H1 (cell line): Measurements from ENCODE around the gene RFPL1. TPM values are rescaled to one million over a fixed set of nuclear protein-coding genes. Genes with fewer than 3 reads are reported as not detected.

Experiments
- CTCF ChIA-PET: fragments of 300-600 bp; sonication (Branson Sonifier 250); formaldehyde crosslinking; loops from one replicate; lab custom pipeline; 2021; ENCODE audit not compliant: partially characterized antibody; lab: Charles Lee
- POLR2A ChIA-PET: fragments of 300-600 bp; sonication (Branson Sonifier 250); formaldehyde crosslinking; loops from one replicate; lab custom pipeline; 2021; ENCODE audit warnings: inconsistent platforms; ENCODE audit not compliant: partially characterized antibody; lab: Charles Lee
- DNase-seq, 2 experiments: peaks; one replicate each; pipeline versions ENCODE4 v3.0.0 to v3.0.0-alpha.2; 2010 to 2022; ENCODE audit warnings: low spot score in 2 of 2, low read depth in 1 of 2, mixed read lengths in 1 of 2
- FAIRE-seq: peaks from 2 replicates; lab custom pipeline; 2011; peaks lifted over from hg19 to GRCh38; lab: Jason Lieb, UNC
- H2AFZ ChIP-seq: 2 replicates; pipeline ENCODE4 v1.8.1; 2012; ENCODE audit warnings: low read length, inconsistent platforms
- H2AK5ac ChIP-seq: 2 replicates; pipeline ENCODE4 v1.6.1; 2013; ENCODE audit warnings: low read depth, low read length
- H2BK120ac ChIP-seq: replicated peaks from 2 replicates; pipeline ENCODE3; 2013; ENCODE audit warnings: low read depth, low read length, inconsistent platforms
- H2BK12ac ChIP-seq: 2 replicates; pipeline ENCODE4 v1.6.1; 2013; ENCODE audit warnings: low read depth, low read length
- H2BK15ac ChIP-seq: 2 replicates; pipeline ENCODE4 v1.6.1; 2013; ENCODE audit warnings: low read length
- H2BK20ac ChIP-seq: 2 replicates; pipeline ENCODE4 v1.6.1; 2013; ENCODE audit warnings: low read length
- H2BK5ac ChIP-seq: 2 replicates; pipeline ENCODE4 v1.6.1; 2013; ENCODE audit warnings: low read depth, low read length
- H3K14ac ChIP-seq: 2 replicates; pipeline ENCODE4 v1.6.1; 2013; ENCODE audit warnings: inconsistent platforms; ENCODE audit not compliant: insufficient read length
- H3K18ac ChIP-seq: 2 replicates; pipeline ENCODE4 v1.6.1; 2013; ENCODE audit warnings: low read length; ENCODE audit errors: extremely low read depth
- H3K23ac ChIP-seq: 2 replicates; pipeline ENCODE4 v1.6.1; 2013; ENCODE audit warnings: inconsistent platforms; ENCODE audit not compliant: insufficient read length
- H3K23me2 ChIP-seq: 2 replicates; pipeline ENCODE4 v1.6.1; 2013; ENCODE audit warnings: low read depth, low read length
- H3K27ac ChIP-seq: 2 replicates; pipeline ENCODE4 v1.6.1; 2011; ENCODE audit warnings: low read depth, low read length, inconsistent platforms
- H3K27me3 ChIP-seq, 4 experiments: replicated peaks in 1 of 4; 1 replicate in 1 of 4; 2 replicates in 3 of 4; pipeline versions ENCODE4 v1.6.1 to v1.8.1; 2011 to 2013; ENCODE audit warnings: low read length in 3 of 4, mild to moderate bottlenecking in 3 of 4, inconsistent platforms in 2 of 4, mixed read lengths in 2 of 4, moderate library complexity in 1 of 4; ENCODE audit not compliant: control insufficient read depth in 3 of 4, insufficient read depth in 3 of 4; ENCODE audit errors: extremely low read depth in 1 of 4
- H3K36me3 ChIP-seq, 4 experiments: 2 replicates each; pipeline versions ENCODE4 v1.6.1 to v1.8.1; 2011 to 2013; ENCODE audit warnings: mild to moderate bottlenecking in 4 of 4, low read length in 3 of 4, moderate library complexity in 2 of 4, control low read depth in 1 of 4, inconsistent platforms in 1 of 4; ENCODE audit not compliant: insufficient read depth in 4 of 4, control insufficient read depth in 2 of 4
- H3K4ac ChIP-seq: replicated peaks from 2 replicates; pipeline ENCODE3; 2013; ENCODE audit warnings: low read length, low read depth, mixed read lengths, inconsistent platforms; ENCODE audit not compliant: insufficient read length
- H3K4me1 ChIP-seq, 4 experiments: replicated peaks in 1 of 4; 1 replicate in 1 of 4; 2 replicates in 3 of 4; pipeline versions ENCODE4 v1.6.1 to v1.8.1; 2011 to 2013; ENCODE audit warnings: low read length in 3 of 4, inconsistent platforms in 2 of 4, mixed read lengths in 1 of 4; ENCODE audit not compliant: insufficient read depth in 4 of 4, control insufficient read depth in 3 of 4
- H3K4me2 ChIP-seq, 2 experiments: 2 replicates each; pipeline versions ENCODE4 v1.6.1 to v1.8.1; 2011 to 2013; ENCODE audit warnings: low read depth in 2 of 2, low read length in 2 of 2, control low read depth in 1 of 2, inconsistent platforms in 1 of 2, mild to moderate bottlenecking in 1 of 2; ENCODE audit not compliant: insufficient read depth in 1 of 2
- H3K4me3 ChIP-seq, 4 experiments: fragments of 200-600, 300-600 bp in 1 of 4; sonication (generic), shearing (Covaris generic), sonication (Bioruptor Twin) in 1 of 4; 2 replicates each; pipeline versions ENCODE4 v1.5.1 to v1.8.1; 2011 to 2016; ENCODE audit warnings: low read length in 4 of 4, low read depth in 3 of 4, control low read depth in 2 of 4, inconsistent platforms in 2 of 4, mild to moderate bottlenecking in 2 of 4, mixed read lengths in 1 of 4, moderate library complexity in 1 of 4; ENCODE audit not compliant: insufficient read depth in 2 of 4; ENCODE audit errors: extremely low read depth in 1 of 4
- H3K56ac ChIP-seq: replicated peaks from 2 replicates; pipeline ENCODE3; 2013; ENCODE audit warnings: low read depth, mild to moderate bottlenecking, mixed read lengths, low read length, inconsistent platforms; ENCODE audit not compliant: insufficient read length
- H3K79me1 ChIP-seq: 2 replicates; pipeline ENCODE4 v1.6.1; 2013; ENCODE audit warnings: low read depth, low read length, control low read depth
- H3K79me2 ChIP-seq, 2 experiments: 2 replicates each; pipeline versions ENCODE4 v1.6.1 to v1.8.1; 2012 to 2013; ENCODE audit warnings: low read length in 2 of 2, mild to moderate bottlenecking in 2 of 2, inconsistent platforms in 1 of 2; ENCODE audit not compliant: insufficient read depth in 2 of 2, control insufficient read depth in 1 of 2
- H3K9ac ChIP-seq, 4 experiments: replicated peaks in 1 of 4; 1 replicate in 1 of 4; 2 replicates in 3 of 4; pipeline versions ENCODE4 v1.6.1 to v1.8.1; 2011 to 2013; ENCODE audit warnings: low read depth in 3 of 4, low read length in 3 of 4, control low read depth in 2 of 4, mild to moderate bottlenecking in 2 of 4, moderate library complexity in 2 of 4, inconsistent platforms in 1 of 4; ENCODE audit errors: extremely low read depth in 1 of 4
- H3K9me3 ChIP-seq, 2 experiments: 2 replicates each; pipeline versions ENCODE4 v1.6.1 to v1.8.1; 2012 to 2013; ENCODE audit warnings: mild to moderate bottlenecking in 2 of 2, moderate library complexity in 2 of 2, control low read depth in 1 of 2, inconsistent platforms in 1 of 2, low read depth in 1 of 2, low read length in 1 of 2, mixed read lengths in 1 of 2; ENCODE audit not compliant: insufficient read depth in 2 of 2
- H4K20me1 ChIP-seq, 2 experiments: replicated peaks in 1 of 2; 2 replicates each; pipeline versions ENCODE3 to v1.8.1; 2011 to 2013; ENCODE audit warnings: inconsistent platforms in 2 of 2, low read length in 2 of 2, mild to moderate bottlenecking in 1 of 2; ENCODE audit not compliant: insufficient read depth in 2 of 2, control insufficient read depth in 1 of 2
- H4K5ac ChIP-seq: 2 replicates; pipeline ENCODE4 v1.6.1; 2013; ENCODE audit warnings: low read length, low read depth, mixed read lengths, inconsistent platforms; ENCODE audit not compliant: insufficient read length
- H4K8ac ChIP-seq: 2 replicates; pipeline ENCODE4 v1.8.0; 2013; ENCODE audit warnings: mild to moderate bottlenecking, moderate library complexity, low read length, inconsistent platforms; ENCODE audit not compliant: insufficient read depth; ENCODE audit errors: extremely low read depth
- H4K91ac ChIP-seq: replicated peaks from 2 replicates; pipeline ENCODE3; 2013; ENCODE audit warnings: low read length, mixed read lengths, inconsistent platforms; ENCODE audit not compliant: insufficient read length
- ATF2 ChIP-seq: IDR thresholded peaks from 2 replicates; pipeline ENCODE4 v1.6.1; 2012; ENCODE audit warnings: low read length, inconsistent platforms
- BACH1 ChIP-seq: IDR thresholded peaks from 2 replicates; pipeline ENCODE4 v1.6.1; 2012; ENCODE audit warnings: low read length, improper control_type of control experiment
- CHD1 ChIP-seq: IDR thresholded peaks from 2 replicates; pipeline ENCODE4 v1.6.1; 2012; ENCODE audit warnings: low read depth, low read length, improper control_type of control experiment
- MAX ChIP-seq: IDR thresholded peaks from 2 replicates; pipeline ENCODE4 v1.6.1; 2012; ENCODE audit warnings: inconsistent platforms
- NRF1 ChIP-seq: IDR thresholded peaks from 2 replicates; pipeline ENCODE4 v1.6.1; 2011; ENCODE audit warnings: mild to moderate bottlenecking, low read depth, low read length, improper control_type of control experiment
- POU5F1 ChIP-seq: IDR thresholded peaks from 2 replicates; pipeline ENCODE4 v1.6.1; 2011; ENCODE audit warnings: low read depth, mild to moderate bottlenecking, low read length, moderate library complexity
- RNF2 ChIP-seq: fragments of 200-900, 300-1000 bp; sonication (generic); IDR thresholded peaks from 2 replicates; pipeline ENCODE4 v1.7.1; 2016; ENCODE audit warnings: borderline replicate concordance, low read depth, mild to moderate bottlenecking, antibody characterized with exemption, low read length; ENCODE audit not compliant: poor library complexity, severe bottlenecking; ENCODE audit errors: missing control alignments
- SIRT6 ChIP-seq: IDR thresholded peaks from one replicate; pipeline ENCODE4 v1.7.1; 2012; ENCODE audit warnings: low read length, inconsistent platforms
- SRF ChIP-seq: IDR thresholded peaks from 2 replicates; pipeline ENCODE4 v1.6.1; 2011; ENCODE audit warnings: mild to moderate bottlenecking, low read depth, low read length, moderate library complexity
- USF2 ChIP-seq: IDR thresholded peaks from 2 replicates; pipeline ENCODE4 v1.6.1; 2011; ENCODE audit warnings: low read length, improper control_type of control experiment
- WGBS, 2 experiments: shearing (Covaris generic) in 1 of 2; methylation state at CpG; one replicate each; pipeline versions ENCODE4 v1.1.6 to v1.1.7; 2013 to 2015; ENCODE audit warnings: low lambda C conversion rate in 2 of 2, mixed read lengths in 2 of 2, inconsistent platforms in 1 of 2, low coverage in 1 of 2, missing lambda C conversion rate in 1 of 2; ENCODE audit not compliant: insufficient replicate concordance in 2 of 2, insufficient coverage in 1 of 2, insufficient read length in 1 of 2; ENCODE audit errors: extremely low coverage in 1 of 2, missing lambda C conversion rate in 1 of 2; 5-methylcytosine and 5-hydroxymethylcytosine counted together
- polyA plus RNA-seq, 7 experiments: library from polyadenylated mRNA; depleted of rRNA in 3 of 7; stranded (reverse) in 5 of 7; unstranded in 2 of 7; fragments of >200 nt in 5 of 7; fragments of 200-250 nt in 2 of 7; gene quantifications; 1 replicate in 5 of 7; 2 replicates in 1 of 7; 4 replicates in 1 of 7; pipeline versions ENCODE4 v1.2.1 to v1.2.3, GENCODE V29; 2011 to 2013; ENCODE audit warnings: missing spikeins in 2 of 7, mixed read lengths in 2 of 7
- total RNA-seq: library from RNA; stranded (reverse); fragmentation: NEBNext Ultra II Directional; extraction: Animal tissue kit (Norgen Biotek cat#: 25700); gene quantifications from 2 replicates; pipeline ENCODE4 v1.2.1, GENCODE V29; 2021

RFPL1 gene
- total and polyA plus RNA-seq, 2 of the 8 experiments (the other 6 are each of a cell fraction or from before 2014, with no cell fraction given): not detected

- Histone ChIP-seq H2BK12ac (no peak overlapping the region), H2BK120ac (no peak overlapping the region), H2BK15ac (no peak overlapping the region), H3K4me3 (no peak overlapping the region), H4K8ac (no peak overlapping the region; the same call in 1 of the 2 replicates), H3K27ac (no peak overlapping the region), H3K56ac (no peak overlapping the region), H3K4me1 (peaks cover 0 to 4% (median 0%) of the 10 kb centered on the region in 4 experiments; a peak in 1 of 7 replicates), H2AFZ (no peak overlapping the region), H3K79me1 (no peaks in the 10 kb centered on the region), H3K14ac (no peak overlapping the region), H3K27me3 (no peaks in the 10 kb centered on the region), H3K36me3 (no peaks in the 10 kb centered on the region), H3K18ac (no peak overlapping the region), H4K5ac (no peak overlapping the region), H3K4me2 (no peak overlapping the region), H3K9ac (no peak overlapping the region), H2AK5ac (no peak overlapping the region), H2BK20ac (no peak overlapping the region), H4K20me1 (no peaks in the 10 kb centered on the region), H3K79me2 (no peaks in the 10 kb centered on the region), H4K91ac (no peak overlapping the region), H2BK5ac (no peak overlapping the region), H3K4ac (no peak overlapping the region), H3K23me2 (no peaks in the 10 kb centered on the region), H3K23ac (no peak overlapping the region), H3K9me3 (no peaks in the 10 kb centered on the region)
- no peak for DNase-seq
- CTCF ChIA-PET: interaction anchor here (1.0 to 1.9 kb wide), 4 partner anchors 14 to 111 kb away, joined by 3 to 5 read pairs (median 3); no protein-coding TSS in a partner anchor
- WGBS, 2 experiments: 79% methylated on average over 2 of the region's 2 CpGs; no CpG with 5 or more reads in 1 of the 2 experiments
- no peak for FAIRE-seq
- POLR2A ChIA-PET: no interaction called here
- no peak for TF ChIP-seq CHD1
- TF ChIP-seq USF2: no peak
- no peak for TF ChIP-seq MAX
- no peak for TF ChIP-seq SIRT6
- no peak for TF ChIP-seq SRF
- no peak for TF ChIP-seq NRF1
- TF ChIP-seq ATF2: no peak
- TF ChIP-seq POU5F1: no peak
- no peak for TF ChIP-seq BACH1
- no peak for TF ChIP-seq RNF2
Observed at GRCh38 chr22:29427176-29427760, 11.1 kb upstream of the RFPL1 start.
